Activated CD4-positive, alpha-beta memory T cell treated with anti-CD3 and anti-CD28 coated beads for 36 hours (primary cell): ENCODE results near the gene SEMA4C. TPM values are rescaled to one million over a fixed set of nuclear protein-coding genes. Genes with fewer than 3 reads are reported as not detected.
"Not testable (repeated sequence)": the region's sequence is repeated elsewhere in the genome, so short reads cannot be mapped to it uniquely, and the experiment has no call there.

Experiments used
- CTCF ChIA-PET: fragments of 350-600 bp; sonication (Branson Sonifier 250); formaldehyde crosslinking; loops from one replicate; lab custom pipeline; 2021; ENCODE audit warnings: antibody characterized with exemption, inconsistent platforms; lab: Charles Lee
- POLR2A ChIA-PET: fragments of 350-600 bp; sonication (Branson Sonifier 250); formaldehyde crosslinking; loops from one replicate; lab custom pipeline; 2021; ENCODE audit warnings: antibody characterized with exemption; lab: Charles Lee
- DNase-seq: peaks from one replicate; pipeline ENCODE4 v3.0.0-alpha.2; 2020
- H3K27ac Mint-ChIP-seq: one replicate; pipeline ENCODE4 v1.8.0; 2021; ENCODE audit warnings: mixed read lengths
- H3K27me3 Mint-ChIP-seq: one replicate; pipeline ENCODE4 v1.8.0; 2021; ENCODE audit warnings: mixed read lengths
- H3K36me3 Mint-ChIP-seq: one replicate; pipeline ENCODE4 v1.8.0; 2021; ENCODE audit warnings: mixed read lengths
- H3K4me1 Mint-ChIP-seq: one replicate; pipeline ENCODE4 v1.8.0; 2021; ENCODE audit warnings: low read depth, mixed read lengths
- H3K4me3 Mint-ChIP-seq: one replicate; pipeline ENCODE4 v1.8.0; 2021; ENCODE audit warnings: mild to moderate bottlenecking, mixed read lengths
- H3K9me3 Mint-ChIP-seq: one replicate; pipeline ENCODE4 v1.8.0; 2021; ENCODE audit warnings: mixed read lengths
- intact Hi-C: fragments of 100-400 bp; cut with micrococcal nuclease; formaldehyde crosslinking; loops from one replicate; pipeline ENCODE4 v1.15.1; 2023
- total RNA-seq, 2 experiments: library from RNA; stranded (reverse); gene quantifications; one replicate each; pipeline ENCODE4 v1.2.3, GENCODE V29; 2021

Gene SEMA4C
- total RNA-seq, 2 experiments from 2014 or later = 13.9 to 18.8 TPM

DNA sequence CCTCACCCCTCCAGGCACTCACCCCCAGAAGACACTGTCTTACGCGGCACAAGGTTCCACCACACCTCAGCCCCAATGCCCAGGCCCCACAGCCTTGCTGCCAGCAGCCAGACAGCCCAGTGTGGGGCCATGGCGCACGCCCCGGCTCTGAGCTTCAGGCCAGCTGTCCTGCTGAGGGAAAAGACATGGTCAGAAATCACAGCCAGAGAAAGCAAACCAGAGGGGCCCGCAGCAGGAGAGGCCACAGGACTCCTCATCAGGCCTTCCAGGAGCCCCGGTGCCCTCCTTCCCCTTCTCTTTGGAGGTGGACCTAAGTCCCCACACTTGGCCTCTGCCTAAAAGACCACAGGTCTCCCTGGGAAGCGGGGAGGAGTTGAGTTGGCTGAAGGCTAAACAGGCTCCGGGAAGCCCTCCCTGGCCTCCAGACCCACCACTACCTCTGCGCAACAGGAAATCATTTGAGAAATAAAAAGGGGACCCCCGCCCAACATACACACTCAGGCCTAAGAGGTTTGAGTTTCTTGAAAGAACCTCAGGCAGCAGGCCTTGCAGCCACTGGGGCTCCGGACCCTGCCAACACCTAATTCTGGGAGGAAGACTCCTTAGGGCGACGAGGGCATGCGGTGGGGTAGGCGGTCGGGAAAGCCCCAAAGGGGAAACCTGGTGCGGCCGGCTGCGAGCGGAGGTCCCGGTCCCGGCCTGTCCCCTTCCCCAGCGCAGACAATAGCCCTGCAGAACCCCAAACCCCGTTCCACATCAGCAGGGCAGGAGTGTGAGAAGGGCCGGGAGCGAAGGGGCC, 1.9 kb downstream of the SEMA4C start:
- POLR2A ChIA-PET = interaction anchor here (2.1 kb wide), 1 partner anchor 10 kb away, joined by 21 read pairs; the partner anchor contains the start of gene ANKRD39
- DNase-seq = no peak
- CTCF ChIA-PET = interaction anchor here (0.9 to 8.3 kb wide), 11 partner anchors 8 to 87 kb away, joined by 3 to 72 read pairs (median 4); partner anchors contain the start of gene ANKRD39
- Mint-ChIP-seq H3K4me3 (peak overlapping the region; percentile 79), H3K9me3 (no peaks in the 10 kb centered on the region), H3K36me3 (peaks cover 12% of the 10 kb centered on the region), H3K27ac (peak overlapping the region; percentile 76), H3K27me3 (peaks cover 2% of the 10 kb centered on the region), H3K4me1 (peaks cover 28% of the 10 kb centered on the region)
- intact Hi-C loops = no loop called here

GRCh38 chr2:96866986-96867755, 2.7 kb downstream of the SEMA4C start:
- Mint-ChIP-seq H3K4me3 (peak overlapping the region; percentile 79), H3K4me1 (peaks cover 20% of the 10 kb centered on the region), H3K9me3 (no peaks in the 10 kb centered on the region), H3K27me3 (peaks cover 2% of the 10 kb centered on the region), H3K27ac (peak overlapping the region; percentile 76), H3K36me3 (peaks cover 12% of the 10 kb centered on the region)
- ChIA-PET POLR2A (interaction anchor here (1.7 kb wide), 1 partner anchor 9 kb away, joined by 6 read pairs; the partner anchor contains the start of gene ANKRD39), CTCF (interaction anchor here (0.5 to 8.3 kb wide), 4 partner anchors 10 to 251 kb away, joined by 3 to 72 read pairs (median 4); partner anchors contain the start of gene ANKRD39)
- intact Hi-C loops = no loop called here
- no peak for DNase-seq

DNA sequence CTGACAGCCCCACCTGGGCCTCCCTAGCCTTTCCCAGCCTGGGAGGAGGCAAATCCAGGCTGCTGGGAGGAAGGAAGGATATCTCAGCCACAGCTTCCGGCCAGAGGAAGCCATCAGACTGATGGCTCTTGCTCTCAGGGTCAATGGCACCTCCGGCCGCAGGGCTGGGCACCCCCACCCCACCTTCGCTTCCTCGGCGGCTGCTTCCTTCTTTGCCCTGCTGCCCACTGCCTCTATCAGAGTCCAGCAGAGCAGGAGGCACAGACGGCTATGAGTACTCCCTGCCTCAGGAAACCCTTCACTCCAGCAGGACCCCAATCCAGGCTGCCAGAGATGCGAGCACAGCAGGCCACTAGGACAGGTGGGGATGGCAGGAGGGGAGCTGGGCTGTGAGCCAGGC, 3.3 kb downstream of the SEMA4C start:
- intact Hi-C loops = no loop called here
- H3K27ac Mint-ChIP-seq = peak overlapping the region; percentile 3
- DNase-seq = no peak
- ChIA-PET CTCF (interaction anchor here (0.5 to 8.3 kb wide), 3 partner anchors 9 to 250 kb away, joined by 3 to 72 read pairs (median 3); partner anchors contain the start of gene ANKRD39), POLR2A (interaction anchor here (1.7 kb wide), 1 partner anchor 9 kb away, joined by 6 read pairs; the partner anchor contains the start of gene ANKRD39)
- peaks cover 22% of the 10 kb centered on the region for H3K4me1 Mint-ChIP-seq
- H3K36me3 Mint-ChIP-seq = peaks cover 18% of the 10 kb centered on the region
- H3K9me3 Mint-ChIP-seq = no peaks in the 10 kb centered on the region
- no peak overlapping the region for H3K4me3 Mint-ChIP-seq
- H3K27me3 Mint-ChIP-seq = peaks cover 2% of the 10 kb centered on the region

GRCh38 chr2:96866149-96866548, 3.7 kb downstream of the SEMA4C start:
- Mint-ChIP-seq H3K27ac (no peak overlapping the region), H3K4me3 (no peak overlapping the region), H3K36me3 (peaks cover 21% of the 10 kb centered on the region), H3K4me1 (peaks cover 25% of the 10 kb centered on the region), H3K27me3 (no peaks in the 10 kb centered on the region), H3K9me3 (no peaks in the 10 kb centered on the region)
- ChIA-PET POLR2A (interaction anchor here (1.7 kb wide), 1 partner anchor 8 kb away, joined by 6 read pairs; the partner anchor contains the start of gene ANKRD39), CTCF (interaction anchor here (1.1 to 8.3 kb wide), 2 partner anchors 9 to 250 kb away, joined by 3 to 72 read pairs; partner anchors contain the start of gene ANKRD39)
- no peak for DNase-seq
- intact Hi-C loops = no loop called here

DNA sequence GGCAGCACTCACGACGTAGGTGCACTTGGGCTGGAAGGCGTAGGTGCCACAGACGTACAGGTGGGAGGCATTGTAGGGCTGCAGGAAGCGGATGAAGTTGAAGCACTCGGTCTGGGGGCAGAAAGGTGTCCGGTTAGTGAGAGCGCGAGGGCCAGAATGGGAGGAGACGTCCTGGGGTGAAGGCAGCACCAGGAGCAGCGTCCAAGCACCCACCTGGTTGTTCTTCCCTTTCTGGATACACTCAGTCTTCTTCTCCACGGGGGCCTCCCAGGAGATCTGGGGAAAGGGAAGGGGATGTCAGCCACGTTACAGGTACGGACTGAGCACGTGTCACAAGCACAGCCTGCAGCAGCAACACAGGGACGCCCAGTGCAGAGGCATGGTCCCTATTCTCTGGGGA, 4.2 kb downstream of the SEMA4C start:
- CTCF ChIA-PET = interaction anchor here (1.1 kb wide), 1 partner anchor 249 kb away, joined by 3 read pairs; no protein-coding TSS in a partner anchor
- Mint-ChIP-seq H3K4me3 (no peak overlapping the region), H3K36me3 (peaks cover 21% of the 10 kb centered on the region), H3K27ac (no peak overlapping the region), H3K27me3 (no peaks in the 10 kb centered on the region), H3K9me3 (no peaks in the 10 kb centered on the region), H3K4me1 (peaks cover 25% of the 10 kb centered on the region)
- no peak for DNase-seq
- intact Hi-C loops = no loop called here
- POLR2A ChIA-PET = interaction anchor here (1.7 kb wide), 1 partner anchor 8 kb away, joined by 6 read pairs; the partner anchor contains the start of gene ANKRD39

GRCh38 chr2:96864343-96865091, 5.4 kb downstream of the SEMA4C start:
- CTCF ChIA-PET = interaction anchor here (8.4 kb wide), 1 partner anchor 89 kb away, joined by 192 read pairs; no protein-coding TSS in a partner anchor
- intact Hi-C loops = no loop called here
- Mint-ChIP-seq H3K4me1 (peaks cover 31% of the 10 kb centered on the region), H3K27ac (no peak overlapping the region), H3K9me3 (no peaks in the 10 kb centered on the region), H3K27me3 (no peaks in the 10 kb centered on the region), H3K4me3 (no peak overlapping the region), H3K36me3 (peaks cover 24% of the 10 kb centered on the region)
- no peak for DNase-seq
- POLR2A ChIA-PET = no interaction called here

DNA sequence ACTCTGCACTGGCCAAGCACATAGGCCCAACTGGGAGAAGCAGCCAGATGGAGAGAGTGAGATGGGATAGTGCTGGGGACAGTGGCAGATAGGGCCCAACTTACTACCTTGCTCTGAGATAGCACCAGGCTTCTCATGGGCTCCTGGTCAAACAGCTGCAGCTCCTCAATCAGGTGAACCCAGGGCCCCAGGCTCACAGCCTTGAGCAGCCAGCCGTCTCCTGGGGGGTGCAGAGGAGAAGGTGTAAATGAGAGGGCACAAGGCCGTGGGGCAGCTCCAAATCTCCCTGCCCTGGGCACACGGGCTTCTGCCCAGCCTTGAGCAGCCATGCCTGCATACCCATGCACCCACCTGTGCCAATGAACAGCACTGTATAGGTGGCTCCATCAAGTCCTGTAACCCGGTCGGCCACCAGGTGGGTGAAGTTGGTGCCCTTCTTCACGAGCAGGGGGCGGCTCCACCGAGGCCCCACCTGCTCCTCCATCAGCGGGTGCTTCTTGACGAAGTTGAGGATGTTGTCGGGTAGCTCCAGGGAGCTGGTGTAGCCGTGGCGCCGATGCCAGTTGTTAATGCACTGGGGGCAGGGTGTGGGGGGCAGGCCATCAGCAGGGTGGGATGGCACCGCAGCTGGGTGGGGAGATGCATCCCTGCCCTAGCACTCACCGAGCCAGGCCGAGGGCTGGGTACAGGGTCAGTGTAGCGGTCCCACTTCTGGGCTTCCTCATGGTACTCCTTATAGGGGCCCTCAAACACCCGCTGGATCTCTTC, 6.1 kb downstream of the SEMA4C start:
- peaks cover 24% of the 10 kb centered on the region for H3K36me3 Mint-ChIP-seq
- intact Hi-C loops = no loop called here
- ChIA-PET POLR2A (no interaction called here), CTCF (interaction anchor here (8.4 kb wide), 1 partner anchor 90 kb away, joined by 192 read pairs; no protein-coding TSS in a partner anchor)
- no peak for DNase-seq
- H3K9me3 Mint-ChIP-seq = no peaks in the 10 kb centered on the region
- no peak overlapping the region for H3K27ac Mint-ChIP-seq
- peaks cover 38% of the 10 kb centered on the region for H3K4me1 Mint-ChIP-seq
- H3K4me3 Mint-ChIP-seq = no peak overlapping the region
- no peaks in the 10 kb centered on the region for H3K27me3 Mint-ChIP-seq

DNA sequence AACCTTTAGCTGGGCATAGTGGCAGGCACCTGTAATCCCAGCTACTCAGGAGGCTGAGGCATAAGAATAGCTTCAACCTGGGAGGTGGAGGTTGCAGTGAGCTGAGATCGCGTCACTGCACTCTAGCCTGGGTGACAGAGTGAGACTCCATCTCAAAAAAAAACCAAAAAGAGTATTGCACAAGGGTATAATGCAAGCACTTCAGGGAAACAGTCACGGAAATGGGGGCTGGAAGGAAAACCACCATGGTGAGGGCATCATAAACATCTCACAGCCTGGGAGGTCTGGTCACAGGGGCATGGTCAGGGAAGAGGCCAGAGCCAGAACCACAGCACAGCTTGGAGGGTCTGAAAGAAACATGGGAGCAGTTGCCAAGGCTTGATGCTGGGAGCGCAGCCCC, 6.8 kb downstream of the SEMA4C start:
- H3K27ac Mint-ChIP-seq, DNase-seq, POLR2A ChIA-PET, intact Hi-C loops, H3K27me3 Mint-ChIP-seq, H3K4me3 Mint-ChIP-seq, H3K9me3 Mint-ChIP-seq: not testable (repeated sequence)
- Mint-ChIP-seq H3K36me3 (peaks cover 24% of the 10 kb centered on the region), H3K4me1 (peaks cover 39% of the 10 kb centered on the region)
- CTCF ChIA-PET = interaction anchor here (8.4 kb wide), 1 partner anchor 91 kb away, joined by 192 read pairs; no protein-coding TSS in a partner anchor

DNA sequence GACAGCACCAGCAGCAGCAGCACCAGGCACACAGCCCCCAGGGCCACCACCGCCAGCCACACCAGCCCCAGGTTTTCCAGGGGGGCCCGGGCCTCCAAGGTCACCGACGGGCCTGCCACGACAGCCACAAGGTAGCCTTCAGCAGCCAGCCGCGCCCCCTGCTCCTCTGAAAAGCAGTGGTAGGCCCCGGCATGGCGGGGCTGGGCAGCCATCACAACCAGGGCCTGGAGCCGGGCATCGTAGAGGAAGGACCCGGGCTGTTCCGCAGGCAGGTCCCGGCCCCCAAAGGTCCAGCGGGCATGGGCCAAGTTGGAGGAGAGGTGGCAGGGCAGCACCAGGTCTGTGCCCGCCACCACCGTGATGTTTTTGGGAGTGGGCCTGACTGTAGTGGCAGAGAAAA, 8.8 kb downstream of the SEMA4C start:
- intact Hi-C loops = no loop called here
- Mint-ChIP-seq H3K27ac (no peak overlapping the region), H3K9me3 (no peaks in the 10 kb centered on the region), H3K4me3 (no peak overlapping the region), H3K4me1 (peaks cover 37% of the 10 kb centered on the region), H3K27me3 (no peaks in the 10 kb centered on the region), H3K36me3 (peaks cover 24% of the 10 kb centered on the region)
- ChIA-PET CTCF (interaction anchor here (1.1 to 8.4 kb wide), 2 partner anchors 7 to 93 kb away, joined by 8 to 192 read pairs; no protein-coding TSS in a partner anchor), POLR2A (no interaction called here)
- no peak for DNase-seq

DNA sequence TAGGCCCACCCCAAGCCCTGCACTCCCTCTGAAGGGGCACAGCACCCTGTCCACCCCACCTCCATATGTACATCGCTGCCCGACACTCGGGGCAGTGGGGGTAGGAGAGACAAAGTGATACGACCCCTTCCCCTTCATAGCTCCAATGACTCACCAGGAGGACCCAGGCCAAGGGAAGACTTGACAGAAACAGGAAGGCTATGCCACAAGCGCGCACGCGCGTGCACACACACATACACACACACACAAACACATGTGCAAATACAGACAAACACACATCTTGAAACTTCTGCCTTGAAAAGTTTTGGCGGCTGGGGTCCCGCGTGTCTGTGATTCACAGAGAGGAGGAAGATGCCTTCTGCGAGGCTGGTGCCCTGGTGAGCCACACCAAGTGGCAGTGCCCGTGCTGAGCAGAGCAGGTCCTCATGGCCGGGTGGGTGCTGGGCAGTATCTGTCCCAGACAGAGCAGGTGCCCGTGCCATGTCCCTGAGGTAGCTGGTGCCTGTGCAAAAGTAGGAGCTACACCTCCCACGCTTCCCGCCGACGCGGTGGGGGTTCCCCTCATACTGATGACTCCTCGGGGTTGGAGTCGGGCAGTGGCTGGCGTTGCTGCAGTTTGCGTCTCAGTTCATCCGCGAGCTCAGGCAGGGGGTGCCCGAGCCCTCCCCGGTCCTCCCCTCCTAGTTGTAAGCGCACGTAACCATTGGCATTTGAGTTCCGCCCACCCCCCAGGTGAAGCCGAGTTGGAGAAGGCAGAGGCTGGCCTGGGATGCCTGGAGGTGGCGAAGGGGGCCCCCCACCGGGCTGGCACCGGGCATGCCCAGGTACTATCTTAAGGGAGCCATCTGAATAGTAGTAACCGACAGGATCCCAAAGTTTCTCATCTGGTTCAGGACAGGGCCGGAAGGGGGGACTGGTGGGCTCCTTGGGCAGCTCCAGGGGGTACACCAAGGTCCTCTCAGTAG, 9.5 kb downstream of the SEMA4C start:
- no peak overlapping the region for H3K4me3 Mint-ChIP-seq

More for the DNA sequence above, 9.5 kb downstream of the SEMA4C start:
- no peaks in the 10 kb centered on the region for H3K27me3 Mint-ChIP-seq
- ChIA-PET CTCF (interaction anchor here (1.1 to 8.4 kb wide), 2 partner anchors 8 to 93 kb away, joined by 8 to 192 read pairs; no protein-coding TSS in a partner anchor), POLR2A (no interaction called here)
- intact Hi-C loops = no loop called here
- H3K36me3 Mint-ChIP-seq = peaks cover 21% of the 10 kb centered on the region
- H3K27ac Mint-ChIP-seq = peak overlapping the region; percentile 31
- peak; percentile 82 for DNase-seq
- no peaks in the 10 kb centered on the region for H3K9me3 Mint-ChIP-seq
- H3K4me1 Mint-ChIP-seq = peaks cover 37% of the 10 kb centered on the region
